Activated gamma-delta T cell (primary cell): ENCODE measurements around the gene PLD5.
"Not testable (repeated sequence)": the region's sequence is repeated elsewhere in the genome, so short reads cannot be mapped to it uniquely, and the experiment has no call there.

Source experiments
- DNase-seq: peaks from one replicate; lab custom pipeline; 2025; lab: John Stamatoyannopoulos, UW

Gene PLD5

DNA sequence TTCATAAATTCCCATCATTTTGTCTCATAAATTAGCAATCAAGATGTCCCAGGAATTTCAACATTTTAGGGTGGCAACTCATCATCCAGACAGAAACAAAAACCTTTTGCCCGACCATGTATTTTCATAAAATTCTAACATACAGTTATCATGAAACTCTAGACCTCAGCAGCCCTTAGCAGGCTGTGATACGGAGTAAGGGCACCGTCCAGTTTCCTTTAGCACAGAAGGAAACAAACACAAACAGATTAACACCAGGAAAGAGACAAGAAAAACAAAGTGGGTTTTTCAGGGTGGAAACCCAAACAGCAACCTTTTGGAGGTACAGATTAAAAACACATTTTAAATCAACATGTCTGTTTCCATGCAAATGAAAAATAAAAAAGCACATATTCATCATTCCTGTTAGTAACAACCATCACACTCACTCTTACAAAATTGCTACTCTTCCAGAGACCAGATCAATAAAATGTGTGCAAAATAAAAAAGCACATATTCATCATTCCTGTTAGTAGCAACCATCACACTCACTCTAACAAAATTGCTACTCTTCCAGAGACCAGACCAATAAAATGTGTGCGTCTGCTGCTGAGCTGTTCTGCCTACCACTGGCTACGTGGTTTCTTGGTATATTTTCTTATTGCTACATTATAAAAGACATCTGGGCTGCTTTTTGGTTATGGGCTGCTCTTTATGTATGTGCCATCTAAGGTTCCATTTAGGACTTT lies 241.6 kb downstream of the PLD5 start:
- DNase-seq, result not testable (repeated sequence)

DNA sequence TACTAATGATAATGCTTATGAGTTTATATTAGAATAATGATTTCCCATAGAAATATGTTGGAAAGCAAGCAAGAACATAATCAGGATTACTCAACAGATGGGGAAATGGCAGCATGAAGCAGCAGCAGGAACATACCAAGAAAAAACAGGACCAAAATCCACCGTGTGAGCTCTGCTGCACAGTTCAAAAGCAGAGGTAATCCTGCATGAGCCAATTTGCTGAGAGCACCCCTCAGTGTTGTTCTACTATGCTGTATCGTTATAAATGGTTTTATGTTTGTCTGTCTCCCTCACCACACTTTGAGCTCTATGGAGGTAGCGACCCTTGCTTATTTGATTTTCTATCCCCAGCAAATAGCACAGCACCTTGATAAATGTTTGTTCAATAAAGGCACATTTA lies 246.1 kb downstream of the PLD5 start:
- DNase-seq, result not testable (repeated sequence)

DNA sequence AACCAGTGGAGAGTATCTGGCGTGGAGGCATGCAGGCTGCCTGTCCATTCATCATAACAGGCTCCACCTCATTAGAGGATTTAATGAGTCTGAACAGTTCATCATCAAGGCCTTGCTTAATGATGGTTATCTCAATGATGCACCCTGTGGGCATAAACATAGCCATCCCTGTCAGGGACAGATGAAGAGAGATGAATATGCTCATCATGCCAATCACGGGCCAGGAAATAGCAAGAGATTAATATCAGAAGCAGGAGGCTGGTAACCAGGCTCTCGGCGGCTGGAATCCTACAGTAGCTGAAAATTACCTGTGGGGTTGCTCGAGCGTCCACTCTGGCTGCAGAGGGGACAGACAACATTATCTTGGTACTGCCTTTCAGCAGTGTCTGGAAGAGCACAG lies 247.7 kb downstream of the PLD5 start:
- not testable (repeated sequence) for DNase-seq

DNA sequence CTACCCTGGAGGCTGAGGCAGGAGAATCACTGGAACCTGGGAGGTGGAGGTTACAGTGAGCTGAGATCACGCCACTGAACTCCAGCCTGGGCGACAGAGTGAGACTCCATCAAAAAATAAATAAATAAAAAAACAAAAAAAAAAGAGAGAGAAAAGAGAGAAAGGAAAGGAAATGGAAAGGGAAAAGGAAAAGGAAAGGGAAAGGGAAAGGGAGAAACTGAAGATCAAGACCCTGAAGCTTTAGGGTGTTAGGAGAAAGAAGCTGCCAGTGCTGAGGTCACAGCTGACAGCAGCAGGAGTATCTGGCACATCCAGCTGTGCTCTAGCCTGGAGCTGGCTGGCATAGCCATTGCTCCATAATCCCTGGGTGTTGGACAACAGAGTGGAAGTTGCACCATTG lies 257.5 kb downstream of the PLD5 start:
- not testable (repeated sequence) for DNase-seq

DNA sequence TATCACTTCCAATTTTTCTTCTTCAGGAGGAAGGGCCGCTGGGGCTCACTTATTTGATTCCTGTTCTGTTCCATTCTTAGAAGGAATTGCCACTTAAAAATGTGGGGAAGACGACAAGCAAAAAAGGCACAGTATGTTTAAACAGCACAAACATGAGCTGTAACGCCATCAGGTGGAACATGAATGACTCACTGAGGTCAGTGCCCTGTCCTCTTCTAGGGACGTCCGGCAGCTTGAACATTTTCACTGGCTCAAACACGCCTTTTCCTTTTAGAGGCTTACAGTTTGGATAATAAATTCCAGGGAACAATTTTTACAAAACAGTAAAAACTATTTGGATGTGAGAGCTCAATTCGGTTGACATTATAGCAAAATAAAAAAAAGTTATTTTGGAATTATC lies 260.1 kb downstream of the PLD5 start:
- DNase-seq, result not testable (repeated sequence)

DNA sequence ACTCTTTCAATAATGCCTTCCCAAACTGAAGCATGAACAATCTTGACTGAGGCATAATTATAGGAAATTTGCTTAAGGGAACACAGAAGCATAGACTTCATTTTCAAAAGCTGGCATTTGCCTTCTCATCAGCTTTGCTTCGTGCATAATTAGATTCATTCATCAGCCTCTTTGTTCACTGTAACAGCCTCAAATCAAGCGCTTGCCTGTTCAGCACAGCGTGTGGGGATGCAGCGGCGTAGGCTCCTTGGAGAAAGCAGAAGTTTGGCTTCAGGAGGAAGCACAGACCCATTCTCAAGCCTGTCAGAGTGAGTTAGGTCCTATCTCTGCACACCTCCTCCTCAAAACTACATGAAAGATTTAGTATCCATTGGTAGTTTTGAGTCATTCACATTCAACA lies 279.2 kb downstream of the PLD5 start:
- DNase-seq, result no peak

DNA sequence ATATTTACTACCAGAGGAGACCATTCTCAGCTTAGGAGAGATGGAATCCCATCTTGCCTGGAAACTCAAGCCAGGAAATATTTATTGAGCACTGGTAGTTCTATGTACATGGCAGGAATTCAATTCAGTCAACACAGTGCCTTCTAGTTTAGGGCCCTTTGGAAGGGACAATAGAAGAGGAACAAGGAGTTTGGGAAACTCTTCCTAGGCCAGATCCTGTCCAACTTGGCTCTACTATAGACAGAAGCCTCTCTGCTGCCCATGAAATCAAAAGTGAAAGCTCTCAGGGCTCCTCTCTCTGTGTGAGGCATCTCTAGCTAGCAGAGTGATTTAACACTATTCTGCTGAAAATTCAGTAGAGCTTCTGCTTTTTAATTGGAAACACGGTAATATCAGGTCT lies 281.0 kb downstream of the PLD5 start:
- no peak for DNase-seq

DNA sequence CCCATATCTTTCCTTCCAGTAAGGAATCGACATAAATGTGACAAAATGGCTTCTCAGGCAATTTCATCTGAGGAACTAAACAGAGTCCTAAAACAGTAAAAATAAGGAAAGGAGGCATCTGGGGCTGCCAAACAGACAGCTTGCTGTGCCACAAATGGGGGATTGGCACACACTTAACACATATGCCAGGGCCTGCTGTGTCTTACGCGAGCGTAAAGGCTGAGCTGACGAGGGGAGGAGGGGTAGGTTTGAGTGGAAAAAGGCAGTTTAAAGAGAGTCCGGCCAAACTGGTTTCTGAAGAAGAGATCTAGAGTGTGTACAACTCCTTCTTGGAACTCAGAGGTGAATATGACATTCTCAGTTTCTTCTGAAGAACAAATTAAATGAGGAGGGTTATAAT lies 281.5 kb downstream of the PLD5 start:
- DNase-seq, result no peak

DNA sequence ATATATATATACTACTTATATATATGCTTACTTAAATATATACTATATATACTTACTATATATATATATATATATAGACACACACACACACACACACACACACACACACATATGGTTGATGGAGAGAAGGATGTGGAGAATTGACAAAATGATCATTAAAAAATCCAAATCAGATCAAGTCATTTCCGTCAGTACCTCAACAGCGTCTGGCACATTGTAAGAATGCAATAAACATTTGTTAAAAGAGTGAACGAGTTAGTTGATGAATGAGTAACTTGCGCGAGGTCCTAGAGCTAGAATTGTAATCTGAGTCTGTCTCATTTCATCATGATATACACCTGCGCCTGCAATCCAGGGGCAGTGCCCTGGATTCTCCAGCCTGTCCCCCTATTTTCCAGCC lies 282.6 kb downstream of the PLD5 start:
- DNase-seq, result no peak

DNA sequence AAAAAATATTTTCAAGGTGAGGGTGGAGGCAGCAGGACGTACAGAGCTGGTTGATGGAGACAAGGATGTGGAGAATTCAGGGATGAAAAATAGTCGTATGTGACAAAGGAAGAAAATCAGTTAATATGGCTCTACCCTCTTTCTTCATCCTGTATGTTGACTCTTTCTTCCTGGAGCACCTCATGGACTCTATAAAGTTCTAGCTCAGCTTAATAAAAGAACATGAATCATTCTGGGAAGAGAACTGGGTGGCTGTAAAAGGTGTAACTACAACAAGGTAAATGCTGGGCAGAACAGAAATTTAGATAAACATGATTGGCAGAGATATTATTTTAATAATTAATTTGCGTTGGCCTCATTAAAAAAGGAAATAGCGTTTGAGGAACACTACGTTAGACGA lies 283.8 kb downstream of the PLD5 start:
- DNase-seq, result no peak

DNA sequence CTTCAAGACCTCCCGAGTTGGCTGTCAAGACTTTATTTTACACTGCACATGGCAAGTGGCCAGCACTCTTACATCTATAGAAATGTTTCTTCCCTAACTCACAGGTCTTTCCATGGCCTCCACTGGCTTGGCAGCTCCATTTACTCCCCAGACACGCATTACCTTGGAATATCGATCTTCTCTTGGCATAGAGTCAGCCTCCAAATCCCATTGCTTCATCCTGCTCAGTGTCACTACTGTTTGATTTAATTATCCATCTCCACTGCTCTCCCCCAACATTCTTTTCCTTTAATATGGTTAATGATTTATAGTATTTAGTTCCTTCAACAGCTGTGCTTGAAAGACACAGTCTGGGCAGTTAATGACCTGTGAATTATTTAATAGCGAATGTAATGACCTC lies 284.4 kb downstream of the PLD5 start:
- no peak for DNase-seq

DNA sequence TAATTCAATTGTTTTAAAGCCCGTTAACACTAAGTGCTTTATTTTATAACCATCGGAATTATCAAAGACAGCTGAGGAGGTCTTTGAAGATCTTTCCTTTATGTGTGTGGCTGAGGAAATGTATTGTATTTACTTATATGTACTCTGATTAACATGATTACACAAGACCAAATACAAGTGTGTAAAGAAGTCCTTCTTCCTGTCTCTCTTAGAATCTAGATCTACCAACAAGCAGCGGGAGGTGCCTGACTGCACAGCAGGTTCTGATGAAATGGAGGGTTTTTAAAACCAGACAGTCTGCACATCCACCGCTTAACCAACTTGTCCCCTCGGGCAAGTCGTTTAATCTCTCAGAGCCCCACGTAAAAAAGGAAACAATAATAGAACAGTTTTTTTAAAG lies 285.1 kb downstream of the PLD5 start:
- DNase-seq, result no peak

DNA sequence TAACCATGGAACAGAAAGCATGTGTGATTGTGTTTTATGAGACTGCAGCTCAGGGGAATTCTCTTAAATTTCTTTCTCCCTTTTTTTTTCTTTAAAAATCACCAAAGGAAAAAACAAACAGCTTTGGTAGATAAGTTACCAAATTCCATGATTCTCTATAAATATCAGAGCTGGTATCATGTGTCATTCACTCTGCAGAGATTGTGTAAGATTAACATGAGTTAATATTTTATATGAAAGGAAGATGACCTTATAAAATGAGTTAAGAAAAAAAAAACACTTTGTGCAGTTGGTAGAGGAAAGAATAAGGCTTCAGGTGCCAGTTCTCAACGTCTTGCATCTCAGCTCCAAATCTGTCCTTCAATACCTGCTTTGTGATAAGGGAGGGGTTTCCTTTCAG lies 287.4 kb downstream of the PLD5 start:
- DNase-seq, result no peak

DNA sequence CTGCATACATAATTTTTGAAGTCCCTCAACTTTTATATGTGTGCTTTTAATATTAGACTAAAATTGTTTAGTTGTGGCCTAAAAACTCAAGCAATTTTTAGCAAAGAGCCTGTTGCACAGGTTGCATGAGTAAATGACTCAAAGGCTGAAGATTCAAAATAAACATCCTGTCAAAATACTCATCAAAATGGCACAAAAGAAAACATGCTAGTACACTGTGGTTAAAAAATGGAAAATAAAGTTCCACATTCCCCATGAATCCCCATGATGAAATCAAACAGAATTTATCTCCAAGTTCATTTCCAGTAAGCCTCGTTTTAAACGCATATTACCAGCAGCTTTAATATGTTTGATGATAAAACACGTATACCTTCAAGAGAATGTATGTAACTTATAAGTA lies 295.5 kb downstream of the PLD5 start:
- DNase-seq, result no peak

DNA sequence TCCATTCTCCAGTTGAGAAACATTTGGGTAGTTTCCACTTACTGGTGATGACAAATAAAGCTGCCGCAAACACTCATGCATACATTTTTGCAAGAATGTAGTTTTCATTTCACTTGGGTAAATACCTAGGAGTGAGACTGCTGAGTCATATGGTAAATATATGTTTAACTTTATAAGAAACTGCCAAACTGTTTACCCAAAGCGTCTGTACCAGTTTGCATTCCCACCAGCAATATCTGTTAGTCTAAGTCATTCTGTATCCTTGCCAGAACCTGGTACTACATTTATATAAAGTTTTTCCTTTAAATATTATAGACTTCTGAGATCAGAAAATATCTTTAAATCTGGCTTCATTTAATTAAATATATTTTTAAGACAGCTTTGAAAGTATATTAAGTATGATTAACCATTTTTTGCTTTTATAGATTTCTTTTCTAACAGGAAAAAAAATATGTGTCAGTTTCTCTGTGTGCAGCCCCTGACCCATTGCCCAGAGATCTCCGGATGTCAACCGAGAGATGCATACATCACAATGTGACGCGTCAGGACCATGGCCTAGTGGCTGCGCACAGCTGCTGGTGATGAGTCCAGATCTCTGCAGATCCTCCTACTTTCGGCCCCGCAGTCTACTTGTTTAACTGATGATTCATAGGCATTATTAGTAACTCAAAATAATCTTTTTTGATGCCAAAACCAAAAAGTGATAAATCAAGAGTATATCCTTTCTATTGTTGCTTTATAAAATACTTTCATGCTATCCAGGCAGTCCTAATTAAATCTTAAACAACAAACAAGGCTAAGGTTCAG lies 298.5 kb downstream of the PLD5 start:
- no peak for DNase-seq

DNA sequence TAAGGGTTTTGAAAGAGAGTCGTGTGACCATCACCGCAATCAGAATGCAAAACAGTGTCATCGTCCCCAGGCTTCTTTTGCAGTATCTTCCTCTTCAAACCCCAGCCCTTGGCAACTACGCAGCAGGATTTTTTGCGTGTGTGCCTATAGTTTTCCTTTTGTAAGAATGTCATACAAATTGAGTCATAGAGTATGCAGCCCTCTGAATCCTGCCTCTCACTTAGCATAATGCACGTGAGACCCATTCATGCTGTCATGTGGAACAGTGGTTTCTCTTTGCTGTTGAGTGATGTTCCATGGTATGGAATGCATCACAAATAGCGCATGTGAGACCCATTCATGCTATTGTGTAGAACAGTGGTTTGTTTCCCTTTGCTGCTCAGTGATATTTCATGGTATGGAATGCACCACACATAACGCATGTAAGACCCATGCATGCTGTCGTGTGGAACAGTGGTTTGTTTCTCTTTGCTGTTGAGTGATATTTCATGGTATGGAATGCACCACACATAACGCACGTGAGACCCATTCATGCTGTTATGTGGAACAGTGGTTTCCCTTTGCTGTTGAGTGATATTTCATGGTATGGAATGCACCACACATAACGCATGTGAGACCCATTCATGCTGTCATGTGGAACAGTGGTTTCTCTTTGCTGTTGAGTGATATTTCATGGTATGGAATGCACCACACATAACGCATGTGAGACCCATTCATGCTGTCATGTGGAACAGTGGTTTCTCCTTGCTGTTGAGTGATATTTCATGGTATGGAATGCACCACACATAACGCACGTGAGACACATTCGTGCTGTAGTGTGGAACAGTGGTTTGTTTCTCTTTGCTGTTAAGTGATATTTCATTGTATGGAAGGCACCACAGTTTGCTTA lies 299.4 kb downstream of the PLD5 start:
- not testable (repeated sequence) for DNase-seq

DNA sequence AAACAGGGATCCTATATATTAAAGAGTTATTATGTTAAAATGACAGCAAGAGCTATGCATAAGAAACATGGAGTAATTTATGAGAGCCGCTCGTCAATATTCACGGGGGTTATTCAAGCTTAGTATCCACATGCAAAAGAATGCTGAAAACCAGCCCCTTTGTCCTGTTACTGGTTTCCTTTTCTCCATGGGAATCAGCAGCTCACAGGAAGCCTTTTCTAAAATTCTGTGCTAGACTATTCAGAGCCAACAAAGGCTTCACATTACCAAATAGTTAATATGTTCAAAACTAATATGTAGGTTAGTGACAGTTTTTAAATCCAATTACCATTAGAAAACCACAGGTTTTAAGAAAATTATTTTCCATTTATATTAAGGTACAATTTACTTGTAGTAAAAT lies 300.0 kb downstream of the PLD5 start:
- DNase-seq, result no peak

DNA sequence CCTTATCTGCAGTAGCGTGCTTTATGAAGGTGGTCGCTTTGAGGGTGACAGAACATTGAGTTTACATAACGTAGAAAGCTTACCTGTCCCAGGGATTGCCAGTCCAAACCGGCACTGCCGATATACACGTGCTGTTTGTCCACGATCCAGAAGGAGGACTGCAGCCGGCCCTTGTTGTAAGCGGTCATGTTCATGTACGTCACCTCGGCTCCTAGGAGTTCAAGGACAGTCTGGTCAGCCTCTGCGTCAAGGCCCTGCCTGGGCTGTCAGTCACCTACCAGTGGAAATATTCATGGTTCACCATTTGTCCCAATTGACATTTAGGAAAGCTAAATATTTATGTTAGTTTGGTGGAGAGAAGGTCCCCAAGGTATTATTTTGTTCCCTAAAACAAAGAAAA lies 304.6 kb downstream of the PLD5 start:
- no peak for DNase-seq

DNA sequence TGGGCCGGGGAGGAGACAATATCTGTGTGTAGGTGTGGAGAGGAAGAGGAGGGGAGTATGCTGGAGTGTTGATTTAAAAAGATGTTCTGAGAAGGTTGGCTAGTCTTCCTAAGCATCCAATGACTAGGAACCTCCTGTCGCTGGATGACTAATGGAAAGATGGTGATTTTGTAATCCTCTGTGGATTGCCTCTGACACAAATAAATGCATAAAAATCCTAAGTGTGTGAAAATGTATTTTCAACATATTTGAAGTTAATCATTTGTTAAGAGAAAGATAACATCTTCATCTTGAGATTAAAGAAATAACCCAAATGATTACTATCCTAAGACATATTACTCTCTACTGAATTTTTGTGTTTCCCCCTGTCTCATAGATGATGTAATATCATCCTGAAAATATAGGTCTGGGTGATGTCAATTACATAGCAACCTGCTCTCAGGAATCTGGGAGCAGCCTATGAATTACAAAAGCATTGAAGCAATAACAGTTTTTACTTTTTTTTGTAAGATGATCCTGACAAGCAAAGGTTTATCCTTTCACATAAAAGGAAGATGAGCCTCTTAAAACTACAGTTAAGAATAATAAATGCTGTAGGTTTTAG lies 305.1 kb downstream of the PLD5 start:
- DNase-seq, result no peak

DNA sequence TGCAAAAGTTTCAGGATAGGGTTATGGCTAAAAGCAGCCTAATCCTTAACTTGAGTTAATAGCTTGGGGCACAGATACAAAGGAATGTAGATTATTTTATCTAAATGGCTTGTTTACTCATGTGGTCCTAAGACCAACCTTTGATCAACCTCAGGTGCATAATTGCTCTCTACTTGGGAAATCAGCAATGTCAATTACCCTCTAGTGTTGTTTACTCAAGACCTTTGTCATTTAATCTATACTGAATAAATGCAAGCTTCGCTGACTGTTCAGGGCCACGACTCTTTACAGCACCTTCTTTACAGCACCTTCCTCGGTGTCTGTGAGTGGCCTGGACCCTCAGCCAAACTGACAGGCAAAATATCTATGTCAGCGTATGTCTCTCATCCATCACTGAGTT lies 308.1 kb downstream of the PLD5 start:
- no peak for DNase-seq

DNA sequence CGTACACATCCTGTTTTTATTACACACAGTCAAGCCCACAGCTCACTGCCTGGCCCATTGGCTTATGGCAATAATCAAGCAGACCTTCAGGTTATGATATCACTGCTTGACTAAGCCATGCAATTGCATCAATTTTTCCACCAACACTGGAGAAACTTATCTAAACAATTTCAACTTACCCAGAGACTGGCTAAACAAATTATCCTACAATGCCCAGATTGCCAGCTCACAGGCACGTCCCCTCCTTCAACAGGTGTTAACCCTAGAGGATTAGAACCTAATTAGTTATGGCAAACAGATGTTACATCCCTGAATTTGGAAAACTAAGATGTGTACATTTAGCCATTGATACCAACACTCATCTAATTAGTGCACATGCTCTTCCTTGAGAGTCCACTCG lies 310.0 kb downstream of the PLD5 start:
- not testable (repeated sequence) for DNase-seq

DNA sequence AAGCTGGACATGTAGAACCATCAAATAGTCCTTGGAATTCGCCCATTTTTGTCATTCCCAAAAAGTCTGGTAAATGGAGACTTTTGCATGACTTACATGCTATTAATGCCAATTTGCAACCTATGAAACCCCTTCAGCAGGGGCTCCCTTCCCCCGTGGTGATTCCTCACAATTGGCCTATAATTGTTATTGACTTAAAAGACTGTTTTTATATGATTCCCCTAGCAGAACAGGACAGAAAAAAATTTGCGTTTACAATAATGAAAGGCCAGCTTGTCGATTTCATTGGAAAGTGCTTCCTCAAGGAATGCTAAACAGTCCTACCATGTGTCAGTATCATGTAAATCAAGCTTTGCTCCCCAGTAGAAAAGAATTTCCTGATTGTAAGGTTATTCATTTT lies 311.5 kb downstream of the PLD5 start:
- not testable (repeated sequence) for DNase-seq
